SU-DHL-6 (cell line): ENCODE measurements around the gene SPZ1.

ENCODE experiments used
- H2AFZ ChIP-seq: fragments of 200-600 bp; sonication (generic); 2 replicates; pipeline ENCODE4 v1.6.1; 2014; ENCODE audit warnings: low read depth, mild to moderate bottlenecking, moderate library complexity, mixed read lengths, antibody characterized with exemption, low read length; ENCODE audit not compliant: severe bottlenecking
- H3F3A ChIP-seq: fragments of 200-600 bp; shearing (Covaris generic); 2 replicates; pipeline ENCODE4 v1.6.0; 2016; ENCODE audit warnings: antibody characterized with exemption, mild to moderate bottlenecking; ENCODE audit not compliant: insufficient read depth
- H3K27ac ChIP-seq: fragments of 200-600 bp; sonication (generic); 2 replicates; pipeline ENCODE4 v1.5.1; 2016; ENCODE audit warnings: low read depth, mild to moderate bottlenecking, low read length, moderate library complexity, mixed read lengths
- H3K27me3 ChIP-seq: fragments of 200-600 bp; sonication (generic), shearing (Covaris generic); 2 replicates; pipeline ENCODE4 v1.6.0; 2014; ENCODE audit warnings: mild to moderate bottlenecking, low read length
- H3K36me3 ChIP-seq: fragments of 200-600 bp; sonication (generic); 2 replicates; pipeline ENCODE4 v1.6.1; 2014; ENCODE audit warnings: mild to moderate bottlenecking, low read length, mixed read lengths
- H3K4me2 ChIP-seq: fragments of 300-600, 200-600 bp; shearing (Covaris generic), sonication (generic); 2 replicates; pipeline ENCODE4 v1.6.0; 2014; ENCODE audit warnings: low read length, low read depth, mild to moderate bottlenecking; ENCODE audit not compliant: poor library complexity, severe bottlenecking
- H3K4me3 ChIP-seq: fragments of 200-600 bp; sonication (generic); 2 replicates; pipeline ENCODE4 v1.5.1; 2014; ENCODE audit warnings: antibody characterized with exemption, low read length, mild to moderate bottlenecking, mixed read lengths; ENCODE audit not compliant: insufficient read depth, poor library complexity, severe bottlenecking
- H3K79me2 ChIP-seq: fragments of 200-600 bp; sonication (generic); 2 replicates; pipeline ENCODE4 v1.6.1; 2014; ENCODE audit warnings: mild to moderate bottlenecking, low read length, moderate library complexity; ENCODE audit not compliant: insufficient read depth
- H3K9ac ChIP-seq: fragments of 200-600 bp; sonication (generic); 2 replicates; pipeline ENCODE4 v1.7.0; 2014; ENCODE audit warnings: mild to moderate bottlenecking, low read length
- H3K9me2 ChIP-seq: fragments of 200-600 bp; sonication (generic); replicated peaks from 2 replicates; pipeline ENCODE4 v1.6.1; 2014; ENCODE audit warnings: low read length; ENCODE audit not compliant: insufficient read depth
- H3K9me3 ChIP-seq: fragments of 200-600 bp; sonication (generic); 2 replicates; pipeline ENCODE4 v1.6.1; 2014; ENCODE audit warnings: low read length, mixed read lengths; ENCODE audit not compliant: insufficient read depth
- H4K20me1 ChIP-seq: fragments of 200-600 bp; sonication (generic); 2 replicates; pipeline ENCODE4 v1.6.1; 2014; ENCODE audit warnings: low read depth, mild to moderate bottlenecking, antibody characterized with exemption, low read length, moderate library complexity, mixed read lengths
- CTCF ChIP-seq: fragments of 200-600 bp; sonication (generic); IDR thresholded peaks from one replicate; pipeline ENCODE4 v1.5.1; 2017; ENCODE audit warnings: antibody characterized with exemption, mild to moderate bottlenecking, low read length, moderate library complexity; ENCODE audit not compliant: insufficient read depth, poor library complexity, severe bottlenecking
- EZH2phosphoT487 ChIP-seq: fragments of 200-600 bp; sonication (generic), shearing (Covaris generic); conservative IDR thresholded peaks from 2 replicates; pipeline ENCODE4 v1.6.1; 2018; ENCODE audit warnings: mild to moderate bottlenecking, antibody characterized with exemption, low read length, moderate library complexity, mixed read lengths

Gene SPZ1

GRCh38 chr5:80368661-80369480, 49.1 kb downstream of the SPZ1 start:
- Histone ChIP-seq H3K27me3 (no peaks in the 10 kb centered on the region), H3K9ac (no peak overlapping the region), H4K20me1 (no peaks in the 10 kb centered on the region), H3K4me2 (no peak overlapping the region), H2AFZ (no peak overlapping the region), H3K36me3 (no peaks in the 10 kb centered on the region), H3K9me2 (no peaks in the 10 kb centered on the region), H3K9me3 (peaks cover 3% of the 10 kb centered on the region; the same call in 1 of the 2 replicates), H3K79me2 (no peaks in the 10 kb centered on the region), H3K4me3 (no peak overlapping the region), H3F3A (no peaks in the 10 kb centered on the region), H3K27ac (no peak overlapping the region)
- no peak for TF ChIP-seq EZH2phosphoT487
- no peak for TF ChIP-seq CTCF

- H3K79me2 ChIP-seq = no peaks in the 10 kb centered on the region
- peaks cover 3% of the 10 kb centered on the region; the same call in 1 of the 2 replicates for H3K9me3 ChIP-seq
- H3K9me2 ChIP-seq = no peaks in the 10 kb centered on the region
- TF ChIP-seq CTCF (no peak), EZH2phosphoT487 (no peak)
- H2AFZ ChIP-seq = no peak overlapping the region
- no peaks in the 10 kb centered on the region for H4K20me1 ChIP-seq
- H3K4me2 ChIP-seq = no peak overlapping the region
- no peaks in the 10 kb centered on the region for H3K36me3 ChIP-seq
- no peak overlapping the region for H3K9ac ChIP-seq
- H3F3A ChIP-seq = no peaks in the 10 kb centered on the region
- no peaks in the 10 kb centered on the region for H3K27me3 ChIP-seq
- no peak overlapping the region for H3K4me3 ChIP-seq
- H3K27ac ChIP-seq = no peak overlapping the region
Measured at GRCh38 chr5:80369521-80369920, 49.7 kb downstream of the SPZ1 start.

- no peak overlapping the region for H3K9ac ChIP-seq
- no peak overlapping the region for H3K4me2 ChIP-seq
- TF ChIP-seq CTCF (no peak), EZH2phosphoT487 (no peak)
- H3K9me2 ChIP-seq = no peaks in the 10 kb centered on the region
- H4K20me1 ChIP-seq = no peaks in the 10 kb centered on the region
- H3K79me2 ChIP-seq = no peaks in the 10 kb centered on the region
- H3K4me3 ChIP-seq = no peak overlapping the region
- H3K27me3 ChIP-seq = no peaks in the 10 kb centered on the region
- H3K9me3 ChIP-seq = peaks cover 3% of the 10 kb centered on the region; the same call in 1 of the 2 replicates
- H3K27ac ChIP-seq = no peak overlapping the region
- H2AFZ ChIP-seq = no peak overlapping the region
- H3F3A ChIP-seq = no peaks in the 10 kb centered on the region
- no peaks in the 10 kb centered on the region for H3K36me3 ChIP-seq
Measured at GRCh38 chr5:80370390-80370789, 50.6 kb downstream of the SPZ1 start.
